AG04450 (cell line): ENCODE data around the gene ALKBH7. TPM values are rescaled to one million over a fixed set of nuclear protein-coding genes. Genes with fewer than 3 reads are reported as not detected.

ENCODE experiments used
- CTCF ChIA-PET: fragments of 300-600, 350-600 bp; formaldehyde crosslinking; extraction: SDS; loops from one replicate; lab custom pipeline; 2022; ENCODE audit warnings: antibody characterized with exemption, inconsistent platforms; lab: Charles Lee
- POLR2A ChIA-PET: fragments of 350-600 bp; formaldehyde crosslinking; extraction: SDS; loops from one replicate; lab custom pipeline; 2021; ENCODE audit warnings: antibody characterized with exemption, inconsistent platforms; lab: Yijun Ruan, JAX
- DNase-seq: peaks from one replicate; pipeline ENCODE4 v3.0.0-alpha.2; 2011; ENCODE audit warnings: low read depth, low spot score
- H3K27ac ChIP-seq: one replicate; pipeline ENCODE4 v1.5.1; 2012; ENCODE audit warnings: low read depth, low read length, control low read depth
- H3K27me3 ChIP-seq: one replicate; pipeline ENCODE4 v1.6.0; 2012; ENCODE audit warnings: low read length; ENCODE audit not compliant: control insufficient read depth, insufficient read depth
- H3K4me3 ChIP-seq: 2 replicates; pipeline ENCODE4 v1.5.1; 2011; ENCODE audit warnings: mild to moderate bottlenecking, low read depth, low read length, control low read depth
- H3K9me3 ChIP-seq: 2 replicates; pipeline ENCODE4 v1.5.1; 2012; ENCODE audit warnings: low read length; ENCODE audit not compliant: control insufficient read depth, insufficient read depth
- CTCF ChIP-seq: IDR thresholded peaks from 2 replicates; pipeline ENCODE4 v1.5.1; 2011; ENCODE audit warnings: low read depth, low read length, control low read depth, inconsistent platforms
- polyA plus RNA-seq: library from polyadenylated mRNA; depleted of rRNA; stranded (reverse); fragments of >200 nt; gene quantifications from 2 replicates; pipeline ENCODE4 v1.2.3, GENCODE V29; 2011

The ALKBH7 gene
- polyA plus RNA-seq, 1 experiment = 11.6 TPM

- Histone ChIP-seq H3K27me3 (no peaks in the 10 kb centered on the region), H3K9me3 (peaks cover 10% of the 10 kb centered on the region; the same call in 1 of the 2 replicates), H3K27ac (no peak within 1 kb of the TSS), H3K4me3 (no peak within 1 kb of the TSS)
- ChIA-PET POLR2A (no interaction called here), CTCF (no interaction called here)
- DNase-seq = no peak
- TF ChIP-seq CTCF = no peak
Observed at GRCh38 chr19:6375411-6376010, 2.9 kb downstream of the ALKBH7 start, which contains the start of gene PSPN. TSS of gene PSPN (minus strand) at chr19:6375933. CDS start at chr19:6375849, 84 bp downstream.

GRCh38 chr19:6376512-6377190 is 4.1 kb downstream of the ALKBH7 start:
- Histone ChIP-seq H3K9me3 (peaks cover 17% of the 10 kb centered on the region; the same call in 1 of the 2 replicates), H3K27ac (no peak overlapping the region), H3K27me3 (no peaks in the 10 kb centered on the region), H3K4me3 (no peak overlapping the region)
- TF ChIP-seq CTCF = no peak
- ChIA-PET CTCF (no interaction called here), POLR2A (no interaction called here)
- no peak for DNase-seq

- no peak for TF ChIP-seq CTCF
- no peak overlapping the region for H3K4me3 ChIP-seq
- H3K9me3 ChIP-seq = peaks cover 17% of the 10 kb centered on the region; the same call in 1 of the 2 replicates
- H3K27ac ChIP-seq = no peak overlapping the region
- ChIA-PET POLR2A (interaction anchor here (1.0 to 1.1 kb wide), 2 partner anchors 17 to 32 kb away, joined by 3 read pairs; partner anchors contain the start of gene CLPP), CTCF (no interaction called here)
- H3K27me3 ChIP-seq = no peaks in the 10 kb centered on the region
- DNase-seq = peak; percentile 20
Observed at GRCh38 chr19:6378041-6378440, 5.4 kb downstream of the ALKBH7 start.

GRCh38 chr19:6378486-6378885 is 5.9 kb downstream of the ALKBH7 start:
- no peak for DNase-seq
- TF ChIP-seq CTCF = no peak
- Histone ChIP-seq H3K27ac (no peak overlapping the region), H3K4me3 (no peak overlapping the region), H3K27me3 (no peaks in the 10 kb centered on the region), H3K9me3 (peaks cover 17% of the 10 kb centered on the region; the same call in 1 of the 2 replicates)
- CTCF ChIA-PET = interaction anchor here (0.6 kb wide), 1 partner anchor 27 kb away, joined by 3 read pairs; no protein-coding TSS in a partner anchor
- POLR2A ChIA-PET = interaction anchor here (0.5 to 1.1 kb wide), 3 partner anchors 17 to 70 kb away, joined by 3 read pairs; partner anchors contain the start of gene CLPP

- no peak for DNase-seq
Observed at GRCh38 chr19:6379744-6380143, 7.2 kb downstream of the ALKBH7 start.

More at GRCh38 chr19:6379744-6380143, 7.2 kb downstream of the ALKBH7 start:
- Histone ChIP-seq H3K4me3 (no peak overlapping the region), H3K27ac (no peak overlapping the region), H3K9me3 (peaks cover 14% of the 10 kb centered on the region; the same call in 1 of the 2 replicates), H3K27me3 (no peaks in the 10 kb centered on the region)
- ChIA-PET CTCF (no interaction called here), POLR2A (no interaction called here)
- TF ChIP-seq CTCF = no peak
